ENCODE results near the gene EMC8. TPM values are rescaled to one million over a fixed set of nuclear protein-coding genes. Genes with fewer than 3 reads are reported as not detected.

EMC8 gene
- total and polyA plus RNA-seq, 2 of the 8 experiments (the other 6 are each of a cell fraction or from before 2014, with no cell fraction given) = 52.2 to 69.7 TPM

- Histone ChIP-seq H4K20me1 (replicated peaks in 1 of 2; ENCODE audit: control insufficient read depth in 1 of 2, insufficient read depth in 2 of 2, low read length in 2 of 2) (no peaks in the 10 kb centered on the region), H4K8ac (ENCODE audit: extremely low read depth, insufficient read depth, low read length) (no peak overlapping the region), H3K79me2 (ENCODE audit: control insufficient read depth in 1 of 2, insufficient read depth in 2 of 2, low read length in 2 of 2) (no peaks in the 10 kb centered on the region), H2AFZ (ENCODE audit: low read length) (no peak overlapping the region), H3K14ac (ENCODE audit: insufficient read length) (no peak overlapping the region), H3K27me3 (replicated peaks in 1 of 4; ENCODE audit: control insufficient read depth in 3 of 4, extremely low read depth in 1 of 4, insufficient read depth in 3 of 4, low read length in 3 of 4) (no peaks in the 10 kb centered on the region), H3K36me3 (ENCODE audit: control insufficient read depth in 2 of 4, insufficient read depth in 4 of 4, low read length in 3 of 4) (peaks cover 10 to 28% (median 12%) of the 10 kb centered on the region in 4 experiments), H3K56ac (replicated peaks; ENCODE audit: insufficient read length, low read depth, low read length) (no peak overlapping the region), H3K23me2 (ENCODE audit: low read depth, low read length) (no peaks in the 10 kb centered on the region), H2BK15ac (ENCODE audit: low read length) (no peak overlapping the region), H2AK5ac (ENCODE audit: low read depth, low read length) (no peak overlapping the region), H2BK20ac (ENCODE audit: low read length) (no peak overlapping the region), H3K4me1 (replicated peaks in 1 of 4; ENCODE audit: control insufficient read depth in 3 of 4, insufficient read depth in 4 of 4, low read length in 3 of 4) (no peaks in the 10 kb centered on the region), H4K5ac (ENCODE audit: insufficient read length, low read depth, low read length) (no peak overlapping the region), H3K23ac (ENCODE audit: insufficient read length) (no peak overlapping the region), H3K9ac (replicated peaks in 1 of 4; ENCODE audit: extremely low read depth in 1 of 4, low read depth in 3 of 4, low read length in 3 of 4) (no peak overlapping the region), H2BK120ac (replicated peaks; ENCODE audit: low read depth, low read length) (no peak overlapping the region), H3K4ac (replicated peaks; ENCODE audit: insufficient read length, low read depth, low read length) (no peak overlapping the region), H2BK5ac (ENCODE audit: low read depth, low read length) (no peak overlapping the region), H3K4me2 (ENCODE audit: insufficient read depth in 1 of 2, low read depth in 2 of 2, low read length in 2 of 2) (no peak overlapping the region), H2BK12ac (ENCODE audit: low read depth, low read length) (no peak overlapping the region), H3K9me3 (ENCODE audit: insufficient read depth in 2 of 2, low read depth in 1 of 2, low read length in 1 of 2) (no peaks in the 10 kb centered on the region), H3K79me1 (ENCODE audit: low read depth, low read length) (0 out of 2 replicates have a peak, but pooled peaks cover 2% of the 10 kb centered on the region), H3K4me3 (ENCODE audit: extremely low read depth in 1 of 4, insufficient read depth in 2 of 4, low read depth in 3 of 4, low read length in 4 of 4) (no peak overlapping the region), H3K27ac (ENCODE audit: low read depth, low read length) (no peak overlapping the region), H4K91ac (replicated peaks; ENCODE audit: insufficient read length, low read length) (no peak overlapping the region), H3K18ac (ENCODE audit: extremely low read depth, low read length) (no peak overlapping the region)
- DNase-seq (ENCODE audit: low read depth in 1 of 2, low spot score in 2 of 2) = no peak
- ChIA-PET POLR2A (ENCODE audit: partially characterized antibody) (interaction anchor here (1.1 kb wide), 1 partner anchor 31 kb away, joined by 3 read pairs; no protein-coding TSS in a partner anchor), CTCF (ENCODE audit: partially characterized antibody) (no interaction called here)
- TF ChIP-seq RAD21 (IDR thresholded peaks at IDR 0.05 in 1 of 2, conservative IDR thresholded peaks at IDR 0.05 in 1 of 2; ENCODE audit: low read depth in 2 of 2, low read length in 2 of 2) (no peak), SIN3A (conservative IDR thresholded peaks at IDR 0.05 in 1 of 2, IDR thresholded peaks at IDR 0.05 in 1 of 2; ENCODE audit: low read depth in 1 of 2, low read length in 2 of 2) (no peak), CHD2 (IDR thresholded peaks at IDR 0.05; ENCODE audit: low read length) (no peak), TBP (IDR thresholded peaks at IDR 0.05; ENCODE audit: low read depth, low read length) (no peak), CBX5 (IDR thresholded peaks at IDR 0.05; ENCODE audit: low read depth, low read length) (no peak)
- WGBS, 2 experiments (ENCODE audit: extremely low coverage in 1 of 2, insufficient coverage in 1 of 2, insufficient read length in 1 of 2, insufficient replicate concordance in 2 of 2, low coverage in 1 of 2, low lambda C conversion rate in 2 of 2, missing lambda C conversion rate in 1 of 2) = 90% methylated on average over 8 of the region's 8 CpGs; no CpG with 5 or more reads in 1 of the 2 experiments
- no peak for FAIRE-seq
These were observed 24.5 kb downstream of the EMC8 start for GRCh38 chr16:85774811-85775210.

Data from H1 (cell line).